ENCODE data around the gene ERBB4.
"Not testable (repeated sequence)": the region's sequence is repeated elsewhere in the genome, so short reads cannot be mapped to it uniquely, and the experiment has no call there.

The ERBB4 gene

GRCh38 chr2:212223696-212224095 lies 314.9 kb downstream of the ERBB4 start:
- no peak for DNase-seq (ENCODE audit: low read depth)

GRCh38 chr2:212213191-212213590 lies 325.4 kb downstream of the ERBB4 start:
- no peak for DNase-seq (ENCODE audit: low read depth)

- DNase-seq (ENCODE audit: low read depth): no peak
Observed at GRCh38 chr2:212208467-212208866, 330.1 kb downstream of the ERBB4 start.

- no peak for DNase-seq (ENCODE audit: low read depth)
Observed at GRCh38 chr2:212197776-212198175, 340.8 kb downstream of the ERBB4 start.

DNA sequence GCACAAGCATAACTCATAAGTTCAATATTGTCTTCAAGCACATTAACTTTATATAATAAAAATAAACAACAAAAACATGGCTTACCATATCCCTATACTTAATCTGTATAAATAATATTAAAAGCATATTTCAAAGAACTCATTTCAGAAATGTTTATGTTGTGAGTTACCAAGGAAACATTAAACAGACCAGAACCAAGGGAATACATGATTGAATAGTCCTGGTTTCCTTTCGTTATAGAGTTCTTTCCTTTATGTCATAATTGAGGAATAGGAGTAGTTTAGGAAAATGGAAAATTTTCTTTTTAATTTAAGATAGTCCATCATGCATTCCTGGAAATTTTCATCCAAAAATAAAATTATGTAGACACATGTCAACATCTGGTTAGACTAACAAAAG lies 343.0 kb downstream of the ERBB4 start:
- DNase-seq (ENCODE audit: low read depth): no peak

DNA sequence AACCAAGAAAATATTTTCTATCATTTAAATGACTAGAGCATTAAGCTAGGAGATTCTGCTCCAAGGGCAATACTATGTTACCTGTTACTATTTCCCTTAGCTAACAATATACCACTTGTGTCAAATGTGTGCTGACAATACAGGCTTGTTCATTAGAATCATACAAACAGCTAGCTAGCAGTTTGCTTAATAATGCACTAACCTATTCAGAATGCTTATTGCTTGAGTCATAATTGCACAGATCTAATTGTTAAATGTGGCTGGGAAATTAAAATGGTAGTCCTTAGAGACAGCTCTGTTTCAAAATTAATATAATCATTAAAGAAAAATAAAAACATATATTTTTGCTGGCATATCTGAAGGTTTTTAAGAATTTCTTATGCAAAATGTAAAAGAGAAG lies 344.2 kb downstream of the ERBB4 start:
- no peak for DNase-seq (ENCODE audit: low read depth)

DNA sequence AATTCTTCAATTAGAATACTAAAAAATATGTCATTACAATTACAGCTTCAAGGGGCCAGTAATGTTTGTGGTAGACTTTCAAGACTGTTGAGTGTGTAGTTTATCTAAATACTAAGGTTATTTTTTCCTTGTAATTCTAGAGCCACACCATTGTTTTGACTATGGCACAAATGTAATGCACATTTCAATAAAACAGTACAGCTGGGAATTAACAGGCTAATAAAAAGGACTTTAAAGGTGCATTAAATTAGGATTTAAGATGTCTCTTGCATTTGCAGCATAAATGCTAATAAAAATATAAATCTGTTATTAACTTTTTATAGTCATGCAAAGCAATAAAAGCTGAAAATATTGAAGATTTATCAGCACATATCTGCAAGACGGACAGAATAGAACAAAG lies 344.8 kb downstream of the ERBB4 start:
- no peak for DNase-seq (ENCODE audit: low read depth)

DNA sequence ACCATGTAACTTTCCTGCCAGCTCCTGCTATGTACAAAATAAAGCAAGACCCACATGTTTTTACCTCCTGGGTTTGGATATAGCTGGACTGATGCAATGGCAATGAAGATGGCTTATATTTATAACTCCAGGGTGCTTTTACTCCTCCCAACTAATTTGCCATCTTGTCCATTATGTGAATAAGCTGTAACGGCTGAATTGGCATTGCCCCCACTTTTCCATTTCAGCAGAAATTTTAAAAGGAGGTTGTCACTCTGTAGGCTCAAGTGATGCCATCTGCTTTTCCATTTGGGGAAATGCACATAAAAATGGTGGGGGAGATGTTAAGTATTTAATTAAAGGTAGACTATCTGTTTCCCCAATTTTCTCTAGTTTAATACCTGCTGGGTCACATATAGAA lies 345.5 kb downstream of the ERBB4 start:
- DNase-seq (ENCODE audit: low read depth): no peak

DNA sequence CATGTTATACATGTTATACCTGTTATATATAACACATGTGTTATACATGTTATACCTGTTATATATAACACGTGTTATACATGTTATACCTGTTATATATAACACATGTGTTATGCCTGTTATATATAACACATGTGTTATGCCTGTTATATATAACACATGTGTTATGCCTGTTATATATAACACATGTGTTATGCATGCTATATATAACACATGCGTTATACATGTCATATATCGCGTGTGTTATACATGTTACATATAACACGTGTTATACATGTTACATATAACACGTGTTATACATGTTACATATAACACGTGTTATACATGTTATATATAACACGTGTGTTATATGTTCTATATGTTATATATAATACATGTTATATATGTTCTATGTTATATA lies 347.2 kb downstream of the ERBB4 start:
- not testable (repeated sequence) for DNase-seq (ENCODE audit: low read depth)

GRCh38 chr2:212186166-212186565 lies 352.4 kb downstream of the ERBB4 start:
- DNase-seq (ENCODE audit: low read depth): no peak

- DNase-seq (ENCODE audit: low read depth): no peak
Observed at GRCh38 chr2:212181646-212182045, 357.0 kb downstream of the ERBB4 start.

- DNase-seq (ENCODE audit: low read depth): no peak
Observed at GRCh38 chr2:212180408-212181083, 358.1 kb downstream of the ERBB4 start.

- DNase-seq (ENCODE audit: low read depth): no peak
Observed at GRCh38 chr2:212177724-212178123, 360.9 kb downstream of the ERBB4 start.

GRCh38 chr2:212176151-212176550 lies 362.5 kb downstream of the ERBB4 start:
- DNase-seq (ENCODE audit: low read depth): no peak

GRCh38 chr2:212173756-212174510 lies 364.7 kb downstream of the ERBB4 start:
- DNase-seq (ENCODE audit: low read depth): no peak

DNA sequence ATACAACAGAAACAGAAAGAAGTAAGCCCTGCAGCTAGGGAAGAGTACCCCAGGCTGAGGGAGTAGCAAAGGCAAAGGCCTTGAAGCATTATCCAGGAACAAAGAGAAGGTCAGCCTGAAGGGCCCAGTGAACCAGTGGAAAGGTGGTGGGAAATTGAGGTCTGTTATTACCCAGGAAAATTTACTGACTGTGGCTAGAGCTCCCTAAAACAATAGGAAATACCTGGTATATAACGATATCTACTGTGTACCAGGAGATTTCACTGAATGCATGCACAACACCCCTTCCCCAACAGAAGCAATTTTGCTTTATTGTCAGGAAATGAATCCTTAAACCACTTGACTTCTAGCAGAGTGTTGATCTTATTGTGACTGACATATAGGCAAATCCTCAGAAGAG lies 365.3 kb downstream of the ERBB4 start:
- no peak for DNase-seq (ENCODE audit: low read depth)

- DNase-seq (ENCODE audit: low read depth): no peak
Observed at GRCh38 chr2:212170382-212170781, 368.2 kb downstream of the ERBB4 start.

DNA sequence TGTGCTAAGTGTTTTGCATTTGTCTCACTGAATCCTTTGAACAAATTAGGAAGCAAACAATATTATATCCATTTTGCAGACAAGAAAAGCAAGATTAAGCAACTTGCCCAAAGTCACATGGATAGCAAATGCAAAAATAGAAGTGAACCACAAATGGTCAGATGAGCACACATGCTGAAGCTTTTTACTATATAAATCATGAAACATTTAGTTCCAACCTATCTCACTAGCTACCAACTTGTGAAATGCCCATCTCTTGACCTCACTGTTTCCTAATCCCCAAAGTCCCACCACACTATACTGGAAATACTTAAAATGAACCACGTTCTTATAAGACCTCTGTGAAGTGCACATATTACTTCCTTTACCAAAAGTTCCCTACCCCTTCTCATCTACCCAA lies 380.5 kb downstream of the ERBB4 start:
- DNase-seq (ENCODE audit: low read depth): no peak

DNA sequence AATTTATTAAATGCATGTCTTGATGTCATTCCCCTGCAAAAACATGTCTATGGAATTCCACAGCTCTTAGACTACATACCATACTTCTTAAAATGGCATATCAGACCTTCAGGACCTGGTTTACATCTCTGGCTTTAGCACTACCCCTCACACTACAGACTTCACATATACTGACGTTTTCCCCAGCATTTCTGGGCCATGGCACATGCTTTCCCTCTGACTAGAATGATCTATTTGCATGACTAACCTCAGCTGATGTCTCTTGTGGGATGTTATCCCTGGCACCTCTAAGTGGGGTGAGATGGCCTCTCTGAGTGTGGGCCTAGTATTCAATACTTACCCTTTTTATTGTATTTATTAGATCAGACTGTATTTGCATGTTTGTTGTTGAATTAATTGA lies 381.6 kb downstream of the ERBB4 start:
- DNase-seq (ENCODE audit: low read depth): no peak

- DNase-seq (ENCODE audit: low read depth): no peak
Observed at GRCh38 chr2:212156088-212156487, 382.5 kb downstream of the ERBB4 start.

GRCh38 chr2:212154477-212154878 lies 384.1 kb downstream of the ERBB4 start:
- DNase-seq (ENCODE audit: low read depth): no peak

GRCh38 chr2:212153923-212154322 lies 384.7 kb downstream of the ERBB4 start:
- DNase-seq (ENCODE audit: low read depth): no peak

DNA sequence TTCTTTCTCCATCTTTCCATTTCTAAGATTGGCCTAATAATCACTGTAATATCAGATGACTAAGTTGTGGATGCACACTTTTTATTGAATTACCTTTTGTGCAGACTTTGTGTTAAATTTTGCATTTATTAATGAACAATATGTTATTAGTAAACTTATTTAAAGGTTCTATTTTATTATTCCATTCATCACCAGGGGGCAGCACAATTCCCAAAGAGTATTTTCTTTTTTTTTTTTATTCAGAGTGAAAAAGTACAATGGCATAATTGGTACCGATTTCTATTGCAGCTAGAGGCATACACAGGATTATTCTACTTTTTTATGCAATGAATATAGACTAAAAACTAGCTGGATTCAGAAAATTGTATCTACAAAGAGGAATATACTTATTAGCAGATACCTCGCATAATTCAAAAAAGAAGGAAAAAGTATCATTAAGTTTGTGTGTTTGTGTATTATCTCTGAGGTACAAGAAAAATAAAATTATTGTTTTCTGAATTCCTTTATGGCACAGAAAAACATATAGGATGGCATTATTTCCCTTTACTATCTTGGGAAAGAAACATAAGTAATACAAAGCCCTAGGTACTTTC lies 390.6 kb downstream of the ERBB4 start:
- DNase-seq (ENCODE audit: low read depth): no peak
